MCF 10A (cell line): Measurements from ENCODE around the gene KDM4B. TPM values are rescaled to one million over a fixed set of nuclear protein-coding genes. Genes with fewer than 3 reads are reported as not detected.

Source experiments
- microRNA-seq: library from miRNA; unstranded; fragments of <30 nt; microRNA quantifications from one replicate; pipeline ENCODE4 v1.2.0, GENCODE V29; 2022
- total RNA-seq: library from RNA; stranded (reverse); gene quantifications from 2 replicates; pipeline ENCODE4 v1.2.3, GENCODE V29; 2022

The KDM4B gene
- total RNA-seq, 1 experiment from 2014 or later: 34.4 TPM

Small RNA genes within 50 kb of the gene (microRNA-seq; reads per million reads assigned to microRNA genes)
- 1.6 reads per million, percentile 10 among the genes with 10 or more reads in this experiment for gene MIR4747

Other genes with a start within 250 kb of the KDM4B start
- gene DPP9, start 245.3 kb upstream of the KDM4B start, total RNA-seq: 90.6 and 100 TPM in 2 replicates
- gene FEM1A, start 177.4 kb upstream of the KDM4B start, total RNA-seq: 13.5 and 15.4 TPM in 2 replicates
- 24.2 and 25.6 TPM in 2 replicates for gene TICAM1, start 137.4 kb upstream of the KDM4B start, total RNA-seq
- gene PLIN3, start 101.4 kb upstream of the KDM4B start, total RNA-seq: 64.3 and 71.7 TPM in 2 replicates
- gene ARRDC5, start 66.2 kb upstream of the KDM4B start, total RNA-seq: not detected in 2 replicates
- 11.2 and 16.0 TPM in 2 replicates for gene UHRF1, start 59.6 kb upstream of the KDM4B start, total RNA-seq